ENCODE data around the gene RANBP1.

GRCh38 chr22:20172141-20172613, 56.3 kb downstream of the RANBP1 start:
- TF ChIP-seq, protein P1, sequence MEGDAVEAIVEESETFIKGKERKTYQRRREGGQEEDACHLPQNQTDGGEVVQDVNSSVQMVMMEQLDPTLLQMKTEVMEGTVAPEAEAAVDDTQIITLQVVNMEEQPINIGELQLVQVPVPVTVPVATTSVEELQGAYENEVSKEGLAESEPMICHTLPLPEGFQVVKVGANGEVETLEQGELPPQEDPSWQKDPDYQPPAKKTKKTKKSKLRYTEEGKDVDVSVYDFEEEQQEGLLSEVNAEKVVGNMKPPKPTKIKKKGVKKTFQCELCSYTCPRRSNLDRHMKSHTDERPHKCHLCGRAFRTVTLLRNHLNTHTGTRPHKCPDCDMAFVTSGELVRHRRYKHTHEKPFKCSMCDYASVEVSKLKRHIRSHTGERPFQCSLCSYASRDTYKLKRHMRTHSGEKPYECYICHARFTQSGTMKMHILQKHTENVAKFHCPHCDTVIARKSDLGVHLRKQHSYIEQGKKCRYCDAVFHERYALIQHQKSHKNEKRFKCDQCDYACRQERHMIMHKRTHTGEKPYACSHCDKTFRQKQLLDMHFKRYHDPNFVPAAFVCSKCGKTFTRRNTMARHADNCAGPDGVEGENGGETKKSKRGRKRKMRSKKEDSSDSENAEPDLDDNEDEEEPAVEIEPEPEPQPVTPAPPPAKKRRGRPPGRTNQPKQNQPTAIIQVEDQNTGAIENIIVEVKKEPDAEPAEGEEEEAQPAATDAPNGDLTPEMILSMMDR (conservative IDR thresholded peaks at IDR 0.05) = no peak
- TF ChIP-seq ZFX (IDR thresholded peaks at IDR 0.05) = no peak

All from C4-2B (cell line).